OCI-LY1 (cell line): ENCODE data around the gene ABHD17A.

Experiments
- EZH2 ChIP-seq: fragments of 200-600 bp; sonication (generic), shearing (Covaris generic); IDR thresholded peaks from 2 replicates; pipeline ENCODE4 v1.8.0; 2017; ENCODE audit warnings: borderline replicate concordance, mixed run types, mild to moderate bottlenecking, antibody characterized with exemption, low read length, moderate library complexity, mixed read lengths
- TF ChIP-seq, protein P1 (sequence below): fragments of 200-600 bp; sonication (generic), shearing (Covaris generic); IDR thresholded peaks from 2 replicates; pipeline ENCODE4 v1.5.1; 2017; ENCODE audit warnings: mild to moderate bottlenecking, antibody characterized with exemption, low read length, moderate library complexity, mixed read lengths

DNA sequence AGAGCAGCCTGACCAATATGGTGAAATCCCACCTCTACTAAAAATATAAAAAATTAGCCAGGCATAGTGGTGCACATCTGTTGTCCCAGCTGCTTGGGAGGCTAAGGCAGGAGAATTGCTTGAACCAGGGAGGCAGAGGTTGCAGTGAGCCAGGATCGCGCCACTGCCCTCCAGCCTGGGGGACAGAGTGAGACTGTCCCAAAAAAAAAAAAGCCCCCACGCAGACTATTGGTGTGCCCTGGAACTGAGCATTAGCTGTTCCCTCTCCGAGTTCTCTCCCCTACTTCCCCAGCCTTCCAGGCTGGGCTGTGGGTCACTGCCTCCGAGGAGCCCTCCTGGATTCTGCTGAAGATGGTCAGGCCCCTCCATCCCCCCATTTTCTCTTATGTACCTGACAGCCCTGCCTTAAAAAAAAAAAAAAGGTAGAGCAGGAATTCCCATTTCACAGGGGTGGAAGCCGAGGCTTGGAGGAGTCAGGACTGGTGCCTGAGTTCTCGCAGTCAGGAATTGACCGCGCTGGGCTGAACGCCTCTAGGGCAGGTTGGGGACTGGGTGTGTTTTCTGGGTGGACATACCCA, 21.8 kb upstream of the ABHD17A start:
- TF ChIP-seq, protein P1, sequence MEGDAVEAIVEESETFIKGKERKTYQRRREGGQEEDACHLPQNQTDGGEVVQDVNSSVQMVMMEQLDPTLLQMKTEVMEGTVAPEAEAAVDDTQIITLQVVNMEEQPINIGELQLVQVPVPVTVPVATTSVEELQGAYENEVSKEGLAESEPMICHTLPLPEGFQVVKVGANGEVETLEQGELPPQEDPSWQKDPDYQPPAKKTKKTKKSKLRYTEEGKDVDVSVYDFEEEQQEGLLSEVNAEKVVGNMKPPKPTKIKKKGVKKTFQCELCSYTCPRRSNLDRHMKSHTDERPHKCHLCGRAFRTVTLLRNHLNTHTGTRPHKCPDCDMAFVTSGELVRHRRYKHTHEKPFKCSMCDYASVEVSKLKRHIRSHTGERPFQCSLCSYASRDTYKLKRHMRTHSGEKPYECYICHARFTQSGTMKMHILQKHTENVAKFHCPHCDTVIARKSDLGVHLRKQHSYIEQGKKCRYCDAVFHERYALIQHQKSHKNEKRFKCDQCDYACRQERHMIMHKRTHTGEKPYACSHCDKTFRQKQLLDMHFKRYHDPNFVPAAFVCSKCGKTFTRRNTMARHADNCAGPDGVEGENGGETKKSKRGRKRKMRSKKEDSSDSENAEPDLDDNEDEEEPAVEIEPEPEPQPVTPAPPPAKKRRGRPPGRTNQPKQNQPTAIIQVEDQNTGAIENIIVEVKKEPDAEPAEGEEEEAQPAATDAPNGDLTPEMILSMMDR: no peak
- TF ChIP-seq EZH2: no peak
